ENCODE measurements around the gene MET. TPM values are rescaled to one million over a fixed set of nuclear protein-coding genes. Genes with fewer than 3 reads are reported as not detected.
"Not testable (repeated sequence)": the region's sequence is repeated elsewhere in the genome, so short reads cannot be mapped to it uniquely, and the experiment has no call there.

MET gene
- polyA plus RNA-seq, 12 donors = 11.1 to 20.1 (median 15.9) TPM; not detected in 1

DNA sequence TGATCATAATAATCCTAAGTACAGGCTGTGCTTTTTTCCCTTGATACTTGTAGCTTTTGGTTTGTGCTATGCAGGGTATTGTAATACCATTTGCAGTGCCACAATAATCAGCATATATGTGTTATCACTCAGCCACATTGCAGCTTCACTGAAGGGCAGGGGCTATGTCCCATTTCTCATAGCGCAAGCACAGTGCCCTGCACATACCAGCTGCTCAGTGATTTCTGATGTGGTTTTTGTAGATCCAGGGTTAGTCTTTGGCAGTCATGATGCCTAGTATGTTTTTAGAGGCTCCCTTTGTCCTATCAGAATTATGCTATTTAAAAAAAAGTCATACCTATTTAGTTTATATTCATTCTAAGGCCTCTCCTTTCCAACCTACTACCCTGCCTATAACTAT, 25.8 kb downstream of the MET start:
- DNase-seq = no peak

DNA sequence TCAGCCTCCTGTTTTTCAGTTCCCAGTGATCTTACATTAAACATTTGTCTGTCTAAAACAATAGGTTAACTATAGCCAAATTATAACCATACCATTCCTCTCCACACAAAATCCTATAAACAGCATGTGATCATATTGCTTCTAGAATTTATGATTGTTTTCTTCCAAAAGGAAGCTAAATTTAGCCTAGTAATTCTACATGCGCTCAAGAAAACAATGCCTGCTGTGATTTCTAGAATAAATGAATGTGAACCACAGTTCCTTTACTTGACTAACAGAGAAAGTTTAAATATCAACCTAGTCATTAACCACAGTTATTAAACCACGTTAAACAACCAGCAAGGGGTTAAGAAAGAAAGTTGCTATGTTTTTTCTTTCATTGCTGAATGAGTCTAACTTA, 26.4 kb downstream of the MET start:
- no peak for DNase-seq

DNA sequence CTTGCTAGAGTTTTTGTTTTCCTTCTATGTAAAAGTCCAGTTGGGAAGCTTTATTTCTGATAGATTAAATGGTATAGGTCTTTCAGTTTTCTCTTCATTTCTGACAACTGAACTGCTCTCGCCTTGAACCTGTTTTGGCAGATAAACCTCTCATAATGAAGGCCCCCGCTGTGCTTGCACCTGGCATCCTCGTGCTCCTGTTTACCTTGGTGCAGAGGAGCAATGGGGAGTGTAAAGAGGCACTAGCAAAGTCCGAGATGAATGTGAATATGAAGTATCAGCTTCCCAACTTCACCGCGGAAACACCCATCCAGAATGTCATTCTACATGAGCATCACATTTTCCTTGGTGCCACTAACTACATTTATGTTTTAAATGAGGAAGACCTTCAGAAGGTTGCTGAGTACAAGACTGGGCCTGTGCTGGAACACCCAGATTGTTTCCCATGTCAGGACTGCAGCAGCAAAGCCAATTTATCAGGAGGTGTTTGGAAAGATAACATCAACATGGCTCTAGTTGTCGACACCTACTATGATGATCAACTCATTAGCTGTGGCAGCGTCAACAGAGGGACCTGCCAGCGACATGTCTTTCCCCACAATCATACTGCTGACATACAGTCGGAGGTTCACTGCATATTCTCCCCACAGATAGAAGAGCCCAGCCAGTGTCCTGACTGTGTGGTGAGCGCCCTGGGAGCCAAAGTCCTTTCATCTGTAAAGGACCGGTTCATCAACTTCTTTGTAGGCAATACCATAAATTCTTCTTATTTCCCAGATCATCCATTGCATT, 27.1 kb downstream of the MET start:
- no peak for DNase-seq

DNA sequence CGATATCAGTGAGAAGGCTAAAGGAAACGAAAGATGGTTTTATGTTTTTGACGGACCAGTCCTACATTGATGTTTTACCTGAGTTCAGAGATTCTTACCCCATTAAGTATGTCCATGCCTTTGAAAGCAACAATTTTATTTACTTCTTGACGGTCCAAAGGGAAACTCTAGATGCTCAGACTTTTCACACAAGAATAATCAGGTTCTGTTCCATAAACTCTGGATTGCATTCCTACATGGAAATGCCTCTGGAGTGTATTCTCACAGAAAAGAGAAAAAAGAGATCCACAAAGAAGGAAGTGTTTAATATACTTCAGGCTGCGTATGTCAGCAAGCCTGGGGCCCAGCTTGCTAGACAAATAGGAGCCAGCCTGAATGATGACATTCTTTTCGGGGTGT, 27.7 kb downstream of the MET start:
- DNase-seq = no peak

- DNase-seq = peak; percentile 45
These were observed 30.2 kb downstream of the MET start for GRCh38 chr7:116702046-116702785.

GRCh38 chr7:116704650-116705228, 32.7 kb downstream of the MET start:
- no peak for DNase-seq

DNA sequence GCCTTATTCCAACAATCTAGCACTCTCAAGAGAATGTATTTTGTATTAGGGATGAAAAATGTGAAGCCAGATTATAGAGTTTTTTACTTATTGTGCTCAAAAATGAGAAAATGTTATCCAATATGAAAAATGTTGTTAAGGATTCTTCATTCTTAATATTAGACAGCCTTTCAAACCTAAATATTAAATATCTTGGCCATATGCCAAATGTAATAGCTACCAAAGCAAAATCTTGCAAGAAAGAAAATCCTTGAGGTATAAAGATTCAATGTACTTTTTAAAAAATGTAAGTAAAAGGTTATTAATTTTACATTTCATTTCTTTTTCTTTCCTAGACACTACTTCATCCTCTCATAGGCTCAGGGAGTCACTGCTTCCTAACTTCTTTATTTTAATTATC, 33.4 kb downstream of the MET start:
- DNase-seq = no peak

- DNase-seq = no peak
These were observed 34.7 kb downstream of the MET start for GRCh38 chr7:116706668-116707126.

DNA sequence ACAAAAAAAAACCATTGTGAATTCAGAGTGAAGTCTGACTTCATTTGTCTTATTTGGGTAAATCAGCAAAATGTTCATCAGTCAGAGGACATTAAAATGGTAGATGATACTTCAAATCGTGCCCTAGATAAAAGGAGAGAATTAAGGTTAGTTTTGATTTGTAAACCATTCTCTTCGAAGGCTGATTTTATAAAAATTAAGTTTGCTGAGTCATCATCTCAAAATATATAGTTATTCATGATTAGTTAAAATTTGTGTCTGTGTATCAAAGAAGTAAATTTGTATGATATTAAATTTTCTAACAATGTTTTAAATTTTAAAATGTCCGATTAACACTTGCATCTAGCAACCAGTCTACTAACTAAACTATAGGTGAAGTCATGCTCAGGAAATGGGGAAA, 35.3 kb downstream of the MET start:
- no peak for DNase-seq

- no peak for DNase-seq
These were observed 36.3 kb downstream of the MET start for GRCh38 chr7:116708248-116708647.

DNA sequence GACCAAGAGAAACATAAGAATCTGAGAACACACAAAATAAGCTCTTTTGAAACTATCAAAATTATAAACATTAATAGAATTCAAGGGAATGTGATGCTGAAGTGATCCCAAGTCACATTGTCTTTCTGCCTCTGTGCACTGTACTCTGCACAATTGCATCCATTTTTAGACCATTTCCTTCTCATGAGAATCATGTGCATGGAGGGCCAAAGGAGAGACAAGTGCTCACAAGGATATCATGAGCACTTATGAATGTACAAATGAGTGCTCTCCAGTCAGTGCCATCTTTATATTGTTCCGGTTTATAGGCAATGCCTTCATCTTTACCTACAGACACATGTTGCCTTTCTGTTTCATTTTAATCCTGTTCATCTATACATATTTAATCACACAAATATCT, 36.9 kb downstream of the MET start:
- DNase-seq = no peak

DNA sequence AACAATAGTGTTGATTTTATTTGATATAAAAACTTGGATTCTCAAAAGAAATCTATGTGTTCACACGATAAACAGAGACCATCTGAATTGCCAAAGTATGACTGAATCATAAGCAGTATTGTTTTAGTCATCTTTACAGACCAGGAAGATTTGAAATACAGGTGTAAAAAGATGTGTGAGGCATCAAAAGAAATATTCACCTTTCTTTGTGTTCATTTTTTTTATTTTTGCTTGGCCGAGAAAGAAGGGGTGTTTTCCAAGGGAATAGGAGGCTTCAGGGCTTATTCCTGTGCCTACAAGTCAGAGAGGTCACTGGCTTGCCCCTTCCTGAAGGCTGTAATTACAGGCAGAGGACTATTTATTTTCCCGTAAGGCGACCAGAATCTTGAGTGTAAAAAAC, 37.3 kb downstream of the MET start:
- DNase-seq = no peak

- DNase-seq = no peak
These were observed 38.9 kb downstream of the MET start for GRCh38 chr7:116710764-116711452.

DNA sequence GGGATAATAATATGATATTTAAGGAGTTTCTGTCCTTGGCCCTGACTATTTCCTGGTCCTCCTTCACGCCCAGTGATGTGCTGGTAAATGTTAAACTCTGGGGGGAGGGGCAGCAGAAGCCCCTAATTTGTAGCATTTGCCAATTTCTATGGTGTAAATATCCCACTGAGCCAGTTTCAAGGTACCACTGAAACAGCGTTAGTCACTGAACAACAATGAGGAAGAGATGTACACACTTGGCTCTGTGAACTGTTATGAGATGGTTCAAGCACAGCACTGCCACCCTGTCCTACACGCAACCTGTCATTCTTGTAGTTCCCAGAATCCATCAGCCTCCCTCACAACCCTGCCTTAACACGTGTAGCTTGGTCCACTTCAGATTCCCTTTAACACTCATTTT, 39.8 kb downstream of the MET start:
- no peak for DNase-seq

- no peak for DNase-seq
These were observed 41.5 kb downstream of the MET start for GRCh38 chr7:116713500-116713899.

GRCh38 chr7:116713918-116714317, 41.9 kb downstream of the MET start:
- DNase-seq = no peak

DNA sequence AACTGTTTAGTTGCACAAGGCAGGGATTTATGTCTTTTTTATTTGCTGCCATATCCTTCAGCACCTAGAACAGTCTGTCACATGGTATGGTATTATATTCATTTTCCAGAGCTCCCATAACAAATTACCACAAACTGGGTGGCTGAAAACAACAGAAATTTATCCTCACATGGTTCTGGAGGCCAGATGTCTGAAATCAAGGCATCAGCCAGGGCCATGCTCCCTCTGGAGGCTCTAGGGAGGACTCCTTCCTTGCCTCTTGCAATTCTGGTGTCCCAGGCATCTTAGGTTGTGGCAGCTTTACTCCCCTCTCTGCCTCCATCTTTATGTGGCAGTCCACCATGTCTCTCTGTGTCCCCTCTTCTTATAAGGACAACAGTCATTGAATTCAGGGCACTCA, 43.1 kb downstream of the MET start:
- no peak for DNase-seq

- no peak for DNase-seq
These were observed 45.1 kb downstream of the MET start for GRCh38 chr7:116717137-116717536.

- not testable (repeated sequence) for DNase-seq
These were observed 52.0 kb downstream of the MET start for GRCh38 chr7:116723959-116724529.

- DNase-seq = no peak
These were observed 52.7 kb downstream of the MET start for GRCh38 chr7:116724560-116725231.

DNA sequence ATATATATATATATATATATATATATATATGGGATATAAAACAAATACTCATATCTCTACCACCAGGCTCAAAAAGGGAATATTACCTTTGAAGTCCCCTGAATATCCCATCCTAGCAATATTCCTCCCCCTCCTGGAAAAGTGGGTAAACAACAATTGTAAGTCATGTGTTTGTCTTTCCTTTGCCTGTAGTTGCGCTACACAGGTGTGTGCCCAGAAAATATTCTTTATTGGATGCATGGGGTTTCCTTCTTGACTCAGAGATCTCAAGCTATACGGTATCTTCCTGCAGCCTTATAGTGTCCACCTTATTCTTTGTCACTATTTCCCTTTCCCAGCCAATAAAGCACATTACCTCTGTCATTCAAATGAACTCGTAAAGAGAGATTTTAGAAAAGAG, 54.2 kb downstream of the MET start:
- no peak for DNase-seq

Data from muscle of arm (tissue), 12 donors.